Suppressor macrophage treated with lipopolysaccharide for 1 hour (primary cell): ENCODE data around the gene BTBD2.

Experiments used
- DNase-seq, 3 donors: peaks; one replicate each; pipeline ENCODE4 v3.0.0-alpha.2; 2020 to 2022

Gene BTBD2

DNA sequence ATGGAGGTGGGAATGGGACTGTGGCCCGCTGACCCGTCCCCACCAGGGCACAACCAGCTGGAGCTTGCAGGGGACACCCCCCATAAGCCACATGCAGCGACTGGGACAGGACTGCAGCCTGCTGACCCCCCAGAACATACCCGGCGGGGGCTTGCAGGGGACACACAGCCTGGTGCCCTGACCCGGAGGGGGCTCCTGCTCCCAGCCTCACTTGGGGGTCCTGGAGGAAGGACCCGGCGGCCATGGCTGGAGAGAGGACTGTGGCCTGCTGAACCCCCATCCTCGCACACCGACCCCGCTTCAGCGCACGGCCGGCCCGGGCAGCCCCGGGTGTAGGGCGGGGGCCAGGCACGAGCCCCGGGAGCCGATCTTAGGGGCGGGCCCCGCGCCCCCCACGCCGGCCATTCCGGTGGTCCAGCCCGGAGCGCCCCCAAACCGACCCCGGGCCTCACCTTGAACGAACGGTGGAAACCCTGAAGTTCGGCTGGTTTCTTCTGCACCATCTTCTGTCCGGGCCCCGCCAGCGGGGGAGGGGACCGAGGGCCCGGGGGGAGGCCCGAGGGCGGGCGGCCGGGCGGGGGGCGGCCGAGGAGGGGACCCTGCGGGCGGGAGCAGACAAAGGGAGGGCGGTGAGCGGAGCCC, 35.0 kb upstream of the BTBD2 start:
- DNase-seq: peak in 1 of 3 donors; percentile 33

DNA sequence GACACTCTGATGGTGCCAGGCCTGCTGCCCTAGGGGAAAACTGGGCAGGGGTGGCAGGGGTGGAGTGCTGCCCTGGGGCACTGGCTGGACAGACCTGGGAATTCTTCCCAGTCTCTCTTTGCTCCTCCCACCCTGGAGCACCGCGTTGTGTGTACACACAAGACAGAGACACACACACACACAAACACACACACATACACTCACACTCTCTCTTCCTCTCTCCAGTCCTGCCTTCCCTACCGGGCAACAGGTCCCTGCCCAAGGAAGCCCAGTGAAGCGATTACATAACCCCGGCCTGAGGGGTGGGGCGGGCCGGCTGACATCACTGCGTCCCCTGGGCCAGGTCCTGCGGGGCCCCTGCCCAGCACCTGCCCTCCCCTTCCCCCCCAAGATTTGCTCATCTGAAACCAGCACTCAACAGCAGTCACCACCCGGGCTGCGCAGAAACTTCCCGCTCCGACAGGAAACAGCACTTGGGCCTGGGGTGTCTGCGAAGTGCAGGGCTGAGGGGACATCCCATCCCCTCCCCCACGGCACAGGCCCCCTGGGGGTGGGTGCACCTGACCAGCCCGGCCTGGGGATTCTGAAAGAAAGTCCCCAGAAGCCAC, 34.3 kb upstream of the BTBD2 start:
- DNase-seq: peak; percentile 58 to 68 (median 59)

DNA sequence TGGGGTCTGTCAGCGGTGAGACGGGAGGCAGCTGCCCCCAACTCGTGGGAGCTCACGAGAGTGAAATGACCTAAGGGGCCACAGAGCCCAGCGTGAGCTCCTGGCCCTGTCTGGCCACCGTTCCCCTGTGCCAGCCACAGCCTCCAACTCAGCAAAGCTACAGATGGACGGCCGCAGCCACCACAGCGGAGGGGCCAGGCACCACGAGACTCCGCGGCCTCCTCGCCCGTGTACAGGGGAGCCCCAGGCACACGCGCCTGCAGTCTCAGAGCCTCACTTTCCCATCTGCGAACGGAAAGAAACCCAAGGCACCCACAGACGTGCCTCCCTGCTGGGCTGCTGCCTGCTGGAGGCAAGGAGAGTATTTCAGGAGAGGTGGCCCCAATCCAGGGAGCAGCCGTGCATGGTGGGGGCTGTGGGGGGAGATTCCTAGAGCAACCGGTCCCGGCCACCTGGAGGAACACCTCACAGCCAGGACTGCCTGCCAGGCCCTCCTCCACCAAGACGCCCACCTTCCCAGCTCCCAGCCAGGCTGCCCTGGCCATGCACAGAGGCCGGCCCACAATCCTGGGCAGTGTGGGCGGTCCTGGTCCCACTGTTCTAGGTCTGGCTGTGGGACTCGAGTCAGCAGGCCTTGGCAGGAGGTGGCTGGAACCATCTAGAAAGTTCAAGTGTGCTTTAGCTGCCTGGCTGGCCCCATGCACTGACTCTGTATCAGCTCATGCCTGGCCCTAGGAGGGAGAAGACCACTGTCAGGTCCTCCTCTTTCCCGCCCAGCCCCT, 33.6 kb upstream of the BTBD2 start:
- DNase-seq: peak in 2 of 3 donors; percentile 39 to 42

DNA sequence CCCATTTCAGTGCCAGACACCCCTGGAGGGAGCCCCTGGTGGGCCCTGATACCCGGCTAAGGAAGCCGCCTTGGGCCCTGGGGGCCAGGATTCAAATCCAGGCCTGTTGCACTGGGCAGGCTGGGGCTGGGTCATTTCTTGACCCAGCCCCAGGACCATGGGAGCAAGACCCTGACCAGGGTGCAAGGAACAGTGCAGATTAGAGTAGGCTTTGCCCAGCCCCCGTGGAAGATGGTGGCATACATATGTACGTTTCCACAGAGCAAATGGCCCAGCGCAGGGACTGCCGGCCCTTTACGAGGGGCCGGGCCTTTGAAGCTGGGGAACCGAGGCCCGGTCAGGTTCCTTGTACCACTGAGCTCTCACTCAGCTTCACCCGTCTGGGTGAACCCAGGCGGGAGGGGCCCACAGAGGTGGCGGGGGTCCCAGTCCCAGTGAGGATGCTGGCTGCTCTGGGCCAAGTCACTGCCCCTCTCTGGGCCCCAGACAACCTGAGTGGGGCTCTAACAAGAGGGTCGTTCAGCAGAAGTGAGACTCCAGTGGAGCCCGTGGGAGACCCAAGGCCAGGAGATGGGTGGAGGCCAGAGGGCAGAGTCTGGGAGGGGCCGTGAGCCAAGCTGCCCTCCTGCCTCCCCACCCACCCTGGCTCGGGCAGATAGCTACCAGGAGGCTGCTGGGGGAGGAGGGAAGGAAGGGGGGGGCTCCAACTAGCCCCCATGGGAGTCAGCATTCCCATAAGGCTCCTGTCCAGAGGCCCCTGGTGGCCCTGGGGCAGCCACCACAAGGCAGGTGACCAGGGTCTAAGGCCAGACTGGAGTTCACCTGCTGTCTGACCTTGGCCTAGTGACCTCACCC, 32.8 kb upstream of the BTBD2 start:
- no peak for DNase-seq

DNA sequence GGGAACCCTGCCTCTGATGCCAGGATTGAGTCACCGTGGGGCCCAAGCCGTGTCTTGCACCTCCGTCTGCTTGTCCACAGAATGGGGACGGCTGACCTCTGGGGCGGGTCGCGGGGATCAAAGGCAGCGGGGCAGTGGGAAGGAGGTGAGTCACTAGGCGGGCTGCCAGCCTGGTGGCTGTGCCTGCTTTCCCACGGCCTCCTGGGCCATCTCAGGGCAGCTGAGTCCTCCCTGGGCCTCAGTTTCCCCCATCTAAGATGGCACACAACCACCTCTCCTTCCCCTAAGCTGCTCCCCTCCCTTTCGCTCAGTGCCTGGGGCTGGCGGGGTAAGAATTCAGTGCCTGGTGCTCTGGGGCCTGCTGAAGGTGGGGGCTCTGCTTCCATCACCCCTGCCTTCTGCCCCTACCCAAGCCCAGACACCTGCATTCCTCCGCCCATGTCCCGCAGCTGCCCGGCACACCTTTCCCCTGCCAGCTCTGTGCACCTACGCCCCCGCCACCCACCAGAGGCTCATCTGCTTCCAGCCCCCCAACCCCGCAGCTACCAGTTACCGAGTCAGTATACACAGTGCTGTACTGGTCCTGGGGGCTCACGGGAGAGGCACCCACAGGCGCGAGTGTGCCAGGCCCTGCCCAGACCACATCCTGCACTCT, 32.1 kb upstream of the BTBD2 start:
- peak; percentile 38 to 57 (median 50) for DNase-seq

DNA sequence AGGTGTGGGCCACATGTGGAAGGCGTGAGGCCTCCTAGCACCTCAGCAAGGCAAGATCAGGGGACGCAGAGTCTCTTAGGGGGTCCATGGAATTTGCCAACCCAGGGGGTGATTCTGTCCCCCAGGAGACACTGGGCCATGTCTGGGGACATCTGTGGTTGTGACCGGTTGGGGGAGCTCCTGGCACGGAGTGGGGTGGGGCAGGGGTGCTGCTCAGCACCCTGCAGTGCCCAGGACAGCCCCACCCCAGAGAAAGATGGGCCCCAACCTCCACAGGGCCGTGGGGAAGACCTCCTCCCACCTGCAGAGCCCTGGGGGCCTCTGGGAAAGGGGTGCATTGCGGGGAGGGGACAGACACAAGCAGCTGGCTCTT, 31.5 kb upstream of the BTBD2 start:
- no peak for DNase-seq

DNA sequence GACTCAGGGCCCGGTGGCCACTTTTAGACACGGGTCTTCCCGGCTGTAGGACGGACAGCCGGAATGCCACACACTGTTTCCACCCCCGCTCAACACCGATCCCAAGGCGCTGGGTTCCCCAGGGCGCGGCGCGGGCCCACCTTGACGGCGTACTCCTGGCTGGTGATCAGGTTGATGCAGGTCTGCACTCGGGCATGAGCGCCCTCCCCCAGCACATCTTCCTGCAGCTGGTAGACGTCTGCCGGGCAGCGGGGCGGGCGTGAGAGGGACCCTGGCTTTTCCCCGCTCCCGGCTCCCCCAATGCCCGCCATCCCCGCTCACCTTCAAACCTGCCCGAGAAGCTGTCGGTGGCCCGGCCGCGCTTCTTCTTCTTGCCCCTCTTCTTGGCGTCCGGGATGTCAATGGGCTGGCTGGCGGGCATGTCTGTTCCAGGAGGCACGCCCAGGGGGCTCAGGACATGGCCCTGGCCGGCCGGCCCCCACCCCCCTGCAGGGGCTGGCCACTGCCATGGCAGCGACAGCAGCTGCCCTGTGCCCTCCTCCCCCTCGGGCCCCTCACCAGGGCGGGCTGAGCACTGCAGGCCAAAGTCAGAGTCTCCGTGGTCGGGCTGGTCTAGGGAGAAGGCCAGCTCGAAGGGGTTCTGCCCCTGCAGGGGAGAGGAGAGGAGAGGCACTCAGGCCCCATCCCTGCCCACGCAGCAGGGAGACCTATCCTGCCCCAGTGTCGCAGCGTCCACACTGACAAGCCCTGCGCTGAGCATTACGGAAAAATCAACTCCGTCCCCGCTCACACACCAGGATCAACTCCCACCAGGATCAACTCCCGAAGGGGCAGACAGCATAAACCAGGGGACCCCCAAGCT, 30.8 kb upstream of the BTBD2 start:
- DNase-seq: no peak

DNA sequence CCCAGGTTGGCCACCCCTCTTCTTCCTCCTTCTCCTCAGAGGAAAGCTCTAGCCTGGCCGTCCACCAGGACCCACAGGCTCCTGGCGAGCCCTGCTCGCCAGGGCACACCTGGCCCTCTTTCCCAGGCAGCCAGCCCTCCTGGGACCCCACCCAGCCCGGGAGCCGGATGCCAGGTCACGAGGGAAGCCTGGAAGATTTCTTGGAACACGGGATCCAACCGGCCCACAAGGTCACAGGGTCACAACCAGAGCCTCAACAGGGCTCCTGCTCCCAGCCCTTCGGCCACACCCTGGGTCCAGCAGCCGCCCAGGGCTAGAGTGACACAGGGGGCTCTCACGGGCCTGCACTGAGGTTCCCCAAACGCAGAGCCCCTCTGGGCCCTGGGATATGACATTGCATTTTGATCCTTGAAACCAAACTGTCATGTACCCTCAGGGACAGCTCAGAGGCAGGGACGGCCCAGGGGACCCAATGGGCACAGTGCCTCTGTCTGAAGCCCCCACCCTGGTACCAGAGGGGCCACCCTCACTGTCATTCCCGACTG, 30.1 kb upstream of the BTBD2 start:
- DNase-seq: no peak

DNA sequence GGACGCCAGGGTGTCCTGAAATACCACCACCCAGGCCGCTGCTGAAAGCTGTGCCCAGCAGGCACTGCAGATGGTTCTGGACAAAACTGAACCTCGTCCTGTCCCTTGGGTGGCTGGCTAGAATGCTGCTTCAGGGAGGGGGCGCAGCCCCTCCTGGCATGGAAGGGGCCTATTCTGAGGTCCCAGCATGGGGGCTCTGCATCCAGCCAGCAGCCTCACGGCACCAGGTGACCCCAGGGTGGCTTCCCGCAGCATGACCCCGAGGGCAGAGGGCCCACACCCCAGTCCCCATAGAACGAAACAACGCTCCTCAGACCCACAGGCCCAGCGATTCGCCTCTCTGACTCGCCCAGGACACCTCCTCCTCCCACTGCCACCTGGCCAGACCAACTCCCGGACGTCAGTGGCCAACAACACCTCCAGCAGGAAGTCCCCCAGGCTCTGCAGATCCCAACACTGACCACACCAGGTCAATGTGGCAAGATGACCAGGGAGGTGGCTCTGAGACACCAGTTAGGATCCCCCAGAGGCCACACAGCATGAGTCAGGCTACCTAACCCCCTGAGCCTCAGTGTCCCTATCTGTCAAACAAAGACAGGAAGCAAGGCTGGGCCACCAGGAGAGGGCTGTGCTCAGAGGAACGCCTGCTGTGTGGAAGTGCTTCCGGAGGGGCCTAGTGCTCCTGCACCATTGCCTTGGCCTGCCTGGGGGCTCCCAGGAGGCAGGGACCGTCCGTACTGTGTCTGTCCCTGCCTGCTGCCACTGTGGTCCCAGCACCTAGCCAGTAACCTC, 29.4 kb upstream of the BTBD2 start:
- DNase-seq: no peak

DNA sequence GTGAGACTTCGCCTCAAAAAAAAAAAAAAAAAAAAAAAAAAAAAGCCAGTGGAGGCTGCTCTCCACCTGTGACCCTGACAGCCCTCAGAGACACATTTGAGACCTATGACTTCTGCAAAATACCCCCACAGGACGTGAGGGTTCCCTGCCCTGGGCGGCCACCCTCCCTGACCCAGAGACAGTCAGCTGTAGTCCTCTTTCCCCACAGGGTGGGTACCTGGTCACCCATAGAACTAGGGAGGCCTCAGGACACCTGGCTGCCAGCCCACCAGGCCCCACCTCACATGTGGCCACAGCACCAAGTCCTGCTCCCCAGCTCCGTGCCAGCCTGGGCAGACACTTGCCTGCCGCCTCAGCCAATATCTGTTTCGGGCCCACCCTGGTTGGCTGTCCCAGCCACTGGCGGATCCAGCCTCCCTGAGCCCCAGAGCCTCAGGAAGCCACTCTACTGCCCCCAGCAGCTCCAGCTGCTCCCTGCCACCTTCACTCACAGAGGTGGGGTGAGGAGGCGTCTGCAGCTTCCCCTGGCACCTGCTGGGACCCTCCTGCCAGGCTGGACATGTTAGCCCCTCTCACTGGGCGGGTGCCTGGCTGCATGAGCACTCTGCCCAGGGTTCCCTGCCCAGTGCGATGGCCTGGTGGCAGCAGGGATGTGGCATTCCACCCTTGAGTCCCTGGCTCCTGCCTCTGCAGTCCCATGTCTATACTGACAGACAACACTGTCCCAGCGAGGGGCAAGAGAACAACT, 28.6 kb upstream of the BTBD2 start:
- no peak for DNase-seq

DNA sequence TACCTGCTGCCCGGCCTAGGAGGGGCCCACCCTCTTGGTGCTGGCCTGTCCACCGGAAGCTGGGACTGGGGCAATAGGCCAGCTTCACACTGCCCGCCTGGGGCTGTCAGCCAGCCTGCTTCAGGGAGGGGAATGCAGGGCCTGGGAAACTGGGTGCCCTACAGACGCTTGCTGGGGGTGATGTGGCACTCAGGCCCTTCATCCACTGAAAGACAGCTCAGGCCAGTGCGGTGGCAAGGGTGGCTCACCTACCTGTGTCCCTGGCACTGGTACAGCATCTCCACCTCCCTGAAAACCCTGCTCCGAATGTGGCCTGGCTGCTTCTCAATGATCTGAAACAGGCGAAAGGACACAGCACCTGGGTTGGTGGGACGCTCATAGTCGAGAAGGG, 27.7 kb upstream of the BTBD2 start:
- DNase-seq: no peak

DNA sequence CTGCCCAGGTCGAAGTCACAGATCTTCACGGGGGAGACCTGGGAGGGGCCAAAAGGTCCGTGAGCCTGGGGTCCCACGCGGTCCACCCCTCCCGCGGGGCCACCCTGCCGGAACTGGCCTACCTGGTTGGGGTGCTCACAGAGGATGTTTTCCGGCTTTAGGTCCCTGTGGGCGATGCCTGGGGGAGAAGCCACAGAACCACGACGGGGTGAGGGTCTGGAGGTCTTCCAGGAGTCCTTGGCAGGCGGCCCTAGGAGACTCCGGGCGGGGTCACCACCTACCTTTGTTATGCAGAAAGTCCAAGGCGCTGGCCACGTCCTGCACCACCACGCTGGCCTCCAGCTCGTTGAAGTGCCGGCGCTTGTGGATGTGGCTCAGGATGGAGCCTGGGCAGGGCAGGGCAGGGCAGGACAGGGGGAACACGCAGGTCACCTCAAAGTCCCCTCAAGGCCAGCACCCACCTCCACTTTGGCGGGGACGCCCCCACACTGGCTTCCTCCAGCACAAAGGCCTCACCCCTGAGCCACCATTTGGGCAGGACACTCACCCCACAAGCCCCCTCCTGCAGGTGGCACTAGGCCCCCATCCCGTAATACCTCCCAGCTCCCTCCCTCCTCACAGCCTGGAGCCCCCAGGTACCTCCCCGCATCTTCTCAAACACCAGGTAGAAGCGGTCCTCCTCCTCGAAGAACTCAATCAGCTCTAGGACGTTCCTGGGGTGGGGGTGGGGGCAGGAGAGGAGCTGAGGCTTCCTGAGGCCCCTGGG, 27.2 kb upstream of the BTBD2 start:
- no peak for DNase-seq

DNA sequence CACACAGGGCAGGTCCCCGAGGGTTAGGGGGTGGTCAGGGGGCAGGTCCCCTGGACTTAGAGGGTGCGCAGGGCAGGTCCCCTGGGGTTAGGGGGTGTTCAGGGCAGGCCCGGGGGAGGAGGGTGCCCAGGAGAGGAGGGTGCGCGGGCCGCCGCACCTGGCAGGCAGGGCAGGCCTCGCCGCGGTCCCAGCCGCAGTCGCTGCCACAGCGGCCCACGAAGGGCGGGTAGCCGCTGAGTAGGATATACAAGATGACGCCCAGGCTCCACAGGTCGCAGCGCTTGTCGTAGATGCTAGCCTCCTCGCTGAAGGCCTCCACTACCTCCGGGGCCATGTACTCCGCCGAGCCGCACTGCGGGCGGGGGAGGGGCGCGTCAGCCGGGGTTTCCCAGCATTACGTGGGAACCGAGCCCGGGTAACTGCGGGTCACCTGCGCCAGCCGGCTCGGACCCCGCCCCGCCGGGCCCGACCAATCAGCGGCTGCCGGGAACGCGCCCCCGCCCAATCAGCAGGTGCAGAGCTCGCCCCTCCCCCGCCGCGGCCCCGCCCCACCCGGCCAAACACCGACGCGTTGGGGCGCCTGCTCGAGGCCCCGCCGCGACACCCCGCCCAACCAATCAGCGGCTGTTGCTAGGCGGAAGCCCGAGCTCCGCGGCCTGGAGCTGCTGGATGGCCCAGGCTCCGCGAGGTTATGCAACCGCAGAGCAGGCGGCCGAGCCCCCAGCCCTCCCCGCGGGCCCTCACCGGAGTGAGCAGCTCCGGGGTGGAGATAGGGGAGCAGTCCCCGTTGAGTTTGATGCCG, 26.4 kb upstream of the BTBD2 start:
- DNase-seq: peak; percentile 97 to 99 (median 99)

DNA sequence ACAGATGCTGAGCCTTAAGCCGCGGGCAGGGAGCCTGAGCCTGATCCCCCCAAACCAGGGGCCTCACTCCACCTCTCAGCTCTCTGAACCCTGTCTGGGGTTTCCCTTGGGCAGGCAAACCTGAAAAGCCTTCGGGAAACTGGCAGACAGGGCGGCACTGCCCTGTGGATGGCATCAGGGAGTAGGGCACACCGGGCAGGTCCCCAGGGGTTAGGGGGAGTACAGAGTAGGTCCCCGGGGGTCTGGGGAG, 25.8 kb upstream of the BTBD2 start:
- no peak for DNase-seq

DNA sequence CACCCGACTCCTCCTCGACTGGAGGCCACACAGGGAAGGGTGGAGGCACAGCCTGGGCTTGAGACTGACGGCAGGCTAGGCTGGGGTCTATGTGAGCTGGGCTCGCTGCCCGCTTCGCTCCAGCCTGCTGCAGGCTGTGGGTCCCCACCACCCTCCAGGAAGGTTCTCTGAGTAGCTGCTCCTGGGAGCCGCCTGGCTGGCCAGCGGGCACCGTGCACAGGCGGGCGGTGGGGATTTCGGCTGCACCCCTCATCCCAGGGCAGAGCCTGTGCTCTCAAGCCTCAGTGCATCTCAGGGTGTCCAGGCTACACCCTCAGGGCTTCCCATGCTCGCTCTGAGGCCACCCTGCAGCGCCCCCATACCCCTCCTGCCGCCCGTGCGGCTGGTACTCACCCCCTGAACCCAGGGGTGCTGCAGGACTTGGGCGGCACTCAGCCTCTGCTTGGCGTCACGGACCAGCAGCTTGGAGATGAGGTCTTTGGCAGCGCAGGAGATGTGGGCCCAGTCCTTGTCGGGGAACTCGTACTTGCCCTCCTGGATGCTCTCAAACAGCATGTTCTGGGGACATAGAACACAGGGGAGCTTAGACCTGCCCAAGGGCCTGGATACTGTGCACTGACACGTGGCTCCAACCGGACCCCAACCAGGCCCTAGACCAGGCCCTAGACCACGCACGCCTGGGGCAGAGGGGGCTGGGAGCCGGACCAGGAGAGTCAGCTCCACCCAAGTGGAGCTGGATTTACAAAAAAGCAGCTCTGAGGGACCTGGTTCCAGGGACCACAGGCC, 25.3 kb upstream of the BTBD2 start:
- DNase-seq: no peak

DNA sequence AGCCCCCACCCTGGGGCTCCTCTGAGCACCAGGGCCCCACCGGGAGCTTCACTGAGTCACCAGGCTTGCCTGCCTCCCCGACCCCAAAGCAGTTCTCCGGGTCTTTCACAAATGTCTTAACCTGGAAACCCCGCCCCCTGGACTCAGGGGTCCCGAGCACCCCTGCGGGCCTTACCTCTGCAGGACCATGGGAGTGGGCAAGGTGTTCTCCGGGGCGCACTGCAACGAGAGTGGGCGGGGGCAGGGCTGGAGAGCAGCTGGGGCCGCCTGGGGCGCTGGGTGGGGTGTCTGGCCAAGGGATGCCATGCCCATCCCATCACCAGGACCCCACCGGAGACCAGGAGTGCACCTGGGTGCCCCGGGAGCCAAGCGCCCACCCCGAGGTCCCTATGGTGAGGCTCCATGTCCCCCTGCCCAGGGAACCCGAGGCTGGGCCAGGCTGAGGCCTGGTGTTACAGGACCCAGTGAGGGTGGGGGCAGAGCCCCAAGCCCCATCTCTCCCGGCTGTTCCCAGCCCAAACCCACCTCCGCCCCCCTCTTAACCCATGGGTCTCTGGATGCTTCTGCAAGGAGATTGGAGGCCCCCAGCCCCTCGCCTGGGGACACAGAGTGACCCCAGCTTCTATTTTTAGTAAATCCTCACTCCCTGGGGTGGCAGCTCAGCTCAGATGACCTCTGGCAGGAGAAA, 24.6 kb upstream of the BTBD2 start:
- no peak for DNase-seq
